K562 (cell line): ENCODE measurements around the gene ATP1A3. TPM values are rescaled to one million over a fixed set of nuclear protein-coding genes. Genes with fewer than 3 reads are reported as not detected.

ENCODE experiments used
- ATAC-seq: fragments of 200-7000 bp; cut with Tn5 transposase; 3 replicates; pipeline ENCODE4 v1.9.1; 2020; ENCODE audit warnings: moderate library complexity
- BruUV-seq: library from RNA; stranded (reverse); fragments of 400-500 nt; replicated peaks from 2 replicates; lab custom pipeline; 2021; lab: Mats Ljungman, UMichigan
- CTCF ChIA-PET: fragments of 300-600 bp; formaldehyde crosslinking; extraction: SDS; loops from one replicate; lab custom pipeline; 2021; ENCODE audit warnings: low intra/inter-chr PET ratio; lab: Yijun Ruan, JAX
- POLR2A ChIA-PET: fragments of 300-600, 350-650 bp; sonication (Branson Sonifier 250); formaldehyde crosslinking; extraction: SDS; loops from one replicate; lab custom pipeline; 2021; ENCODE audit warnings: antibody characterized with exemption, inconsistent platforms; lab: Yijun Ruan, JAX
- DNase-seq, 4 experiments: peaks; one replicate each; pipeline versions ENCODE4 v3.0.0 to v3.0.0-alpha.2; 2011 to 2018; ENCODE audit warnings: low spot score in 3 of 4, mixed read lengths in 3 of 4; ENCODE audit errors: extremely low read depth in 1 of 4
- FAIRE-seq: peaks from 2 replicates; lab custom pipeline; 2011; peaks lifted over from hg19 to GRCh38; lab: Jason Lieb, UNC
- H2AFZ ChIP-seq: 2 replicates; pipeline ENCODE4 v1.6.0; 2011; ENCODE audit warnings: low read depth, low read length, control low read depth, inconsistent platforms
- H3K27ac ChIP-seq: fragments of 200-600 bp; 3 replicates; pipeline ENCODE4 v1.8.0; 2011; ENCODE audit warnings: low read depth, mild to moderate bottlenecking, control low read depth, inconsistent platforms, low read length, moderate library complexity, mixed read lengths; ENCODE audit errors: extremely low read depth
- H3K27me3 ChIP-seq, 2 experiments: fragments of 300-600 bp in 1 of 2; 2 replicates in 1 of 2; 3 replicates in 1 of 2; pipeline versions ENCODE4 v1.6.0 to v1.8.0; 2011; ENCODE audit warnings: inconsistent platforms in 2 of 2, low read length in 2 of 2, mild to moderate bottlenecking in 1 of 2, mixed read lengths in 1 of 2, moderate library complexity in 1 of 2; ENCODE audit not compliant: control insufficient read depth in 2 of 2, insufficient read depth in 2 of 2
- H3K36me3 ChIP-seq: fragments of 300-600 bp; 3 replicates; pipeline ENCODE4 v1.8.0; 2011; ENCODE audit warnings: mild to moderate bottlenecking, low read length, inconsistent platforms; ENCODE audit not compliant: control insufficient read depth, insufficient read depth
- H3K4me1 ChIP-seq, 2 experiments: fragments of 200-600 bp in 1 of 2; replicated peaks in 1 of 2; 2 replicates in 1 of 2; 3 replicates in 1 of 2; pipeline versions ENCODE4 v1.5.1 to v1.8.0; 2011; ENCODE audit warnings: inconsistent platforms in 2 of 2, low read length in 2 of 2, mild to moderate bottlenecking in 1 of 2, mixed read lengths in 1 of 2, moderate library complexity in 1 of 2; ENCODE audit not compliant: control insufficient read depth in 2 of 2, insufficient read depth in 2 of 2
- H3K4me2 ChIP-seq: 2 replicates; pipeline ENCODE4 v1.6.1; 2011; ENCODE audit warnings: low read length, control low read depth, inconsistent platforms, mixed read lengths; ENCODE audit not compliant: insufficient read depth
- H3K4me3 ChIP-seq: fragments of 200-600 bp; sonication (generic), shearing (Covaris generic); 2 replicates; pipeline ENCODE4 v1.5.1; 2016; ENCODE audit warnings: control low read depth, inconsistent platforms
- H3K79me2 ChIP-seq: fragments of 200-600 bp; 3 replicates; pipeline ENCODE4 v1.8.0; 2011; ENCODE audit warnings: low read length, inconsistent platforms; ENCODE audit not compliant: control insufficient read depth, insufficient read depth
- H3K9ac ChIP-seq, 2 experiments: 2 replicates each; pipeline versions ENCODE4 v1.6.0 to v1.6.1; 2011; ENCODE audit warnings: low read depth in 2 of 2, low read length in 2 of 2, control low read depth in 1 of 2, inconsistent platforms in 1 of 2, mild to moderate bottlenecking in 1 of 2, mixed read lengths in 1 of 2; ENCODE audit not compliant: insufficient read depth in 1 of 2
- H3K9me1 ChIP-seq: one replicate; pipeline ENCODE4 v1.6.0; 2011; ENCODE audit warnings: inconsistent platforms, mild to moderate bottlenecking, low read length, moderate library complexity; ENCODE audit not compliant: control insufficient read depth, insufficient read depth
- H3K9me3 ChIP-seq: replicated peaks from 2 replicates; pipeline ENCODE4 v1.5.1; 2011; ENCODE audit warnings: low read depth, low read length, inconsistent platforms; ENCODE audit not compliant: control insufficient read depth, insufficient read depth
- H4K20me1 ChIP-seq: replicated peaks from 2 replicates; pipeline ENCODE4 v1.6.1; 2011; ENCODE audit warnings: low read length, inconsistent platforms, mixed read lengths; ENCODE audit not compliant: control insufficient read depth, insufficient read depth
- BDP1 ChIP-seq: IDR thresholded peaks from 3 replicates; pipeline ENCODE4 v1.6.1; 2011; ENCODE audit not compliant: insufficient read length, insufficient read depth
- BRD9 ChIP-seq: fragments of 450-650 bp; IDR thresholded peaks from 2 replicates; pipeline ENCODE4 v1.6.1; 2018; ENCODE audit warnings: low read depth; ENCODE audit not compliant: partially characterized antibody
- BRF1 ChIP-seq: IDR thresholded peaks from 3 replicates; pipeline ENCODE4 v1.6.1; 2011; ENCODE audit warnings: borderline replicate concordance, mild to moderate bottlenecking; ENCODE audit not compliant: insufficient read length; ENCODE audit errors: extremely low read depth
- GABPB1 ChIP-seq: sonication (generic); formaldehyde crosslinking; IDR thresholded peaks from 2 replicates; pipeline ENCODE4 v1.8.0; 2022; ENCODE audit warnings: mild to moderate bottlenecking, missing genetic modification reagents
- GATAD2B ChIP-seq: fragments of 450-650 bp; IDR thresholded peaks from 2 replicates; pipeline ENCODE4 v1.6.1; 2017; ENCODE audit warnings: mild to moderate bottlenecking, borderline replicate concordance
- HDAC3 ChIP-seq: fragments of 450-650 bp; IDR thresholded peaks from 2 replicates; pipeline ENCODE4 v1.6.1; 2018; ENCODE audit warnings: borderline replicate concordance, mild to moderate bottlenecking, moderate library complexity; ENCODE audit not compliant: partially characterized antibody
- HMG20B ChIP-seq: fragments of 250-450 bp; sonication (Bioruptor Pico); IDR thresholded peaks from 2 replicates; pipeline ENCODE4 v1.5.0; 2021; ENCODE audit warnings: mild to moderate bottlenecking
- RBFOX2 ChIP-seq: fragments of 200-400 bp; formaldehyde crosslinking; IDR thresholded peaks from 2 replicates; pipeline ENCODE4 v1.6.1; 2017; ENCODE audit warnings: low read depth, mild to moderate bottlenecking, low read length, moderate library complexity
- SAFB2 ChIP-seq: fragments of 200-400 bp; formaldehyde crosslinking; IDR thresholded peaks from 2 replicates; pipeline ENCODE4 v1.6.1; 2018; ENCODE audit warnings: borderline replicate concordance, low read length, low read depth, moderate library complexity; ENCODE audit not compliant: severe bottlenecking
- SREBF2 ChIP-seq: sonication (generic); formaldehyde crosslinking; IDR thresholded peaks from 2 replicates; pipeline ENCODE4 v1.4.0; 2020; ENCODE audit warnings: mild to moderate bottlenecking, missing genetic modification reagents
- XRCC5 ChIP-seq: fragments of 200-400 bp; formaldehyde crosslinking; IDR thresholded peaks from 2 replicates; pipeline ENCODE4 v1.6.1; 2017; ENCODE audit warnings: low read depth, mild to moderate bottlenecking, low read length
- ZFPM2 ChIP-seq: fragments of 250-450 bp; sonication (Bioruptor Pico); IDR thresholded peaks from 2 replicates; pipeline ENCODE4 v1.5.1; 2022; ENCODE audit warnings: mild to moderate bottlenecking
- ZNF354B ChIP-seq: fragments of 250-450 bp; sonication (Bioruptor Pico); IDR thresholded peaks from 2 replicates; pipeline ENCODE4 v1.4.0; 2020
- ZNF511 ChIP-seq: sonication (generic); formaldehyde crosslinking; IDR thresholded peaks from 2 replicates; pipeline ENCODE4 v1.8.0; 2022; ENCODE audit warnings: mild to moderate bottlenecking, missing genetic modification reagents
- in situ Hi-C: fragments of 300-500 bp; cut with MboI; formaldehyde crosslinking; loops from 4 replicates; pipeline ENCODE4 v1.15.0; 2018; ENCODE audit warnings: inconsistent platforms, mixed read lengths
- intact Hi-C: fragments of 100-400 bp; cut with micrococcal nuclease; formaldehyde crosslinking; loops from 2 replicates; pipeline ENCODE4 v1.14.2; 2022
- polyA plus RNA-seq, 8 experiments: library from polyadenylated mRNA; depleted of rRNA in 4 of 8; stranded (reverse) in 5 of 8; unstranded in 3 of 8; fragments of >200 nt; fragmentation: Nextera tagmentation in 2 of 8; fragmentation: Illumina TruSeq in 1 of 8; extraction: Ambion mirVana in 2 of 8; extraction: Trizol in 1 of 8; gene quantifications; 2 replicates each; pipeline versions ENCODE4 v1.2.1 to v1.2.3, GENCODE V29; 2011 to 2014; ENCODE audit warnings: inconsistent platforms in 1 of 8, missing spikeins in 1 of 8
- total RNA-seq, 7 experiments: library from RNA; depleted of rRNA in 6 of 7; stranded (reverse); fragments of >200 nt in 6 of 7; fragmentation: Illumina TruSeq in 2 of 7; extraction: Trizol in 2 of 7; gene quantifications; 2 replicates each; pipeline versions ENCODE4 v1.2.1 to v1.2.3, GENCODE V29; 2011 to 2021; ENCODE audit warnings: low replicate concordance in 1 of 7
- TF ChIP-seq, protein P1 (sequence below): fragments of 450-650 bp; IDR thresholded peaks from 2 replicates; pipeline ENCODE4 v1.6.1; 2017; ENCODE audit warnings: antibody characterized with exemption, mild to moderate bottlenecking

ATP1A3 gene
- total and polyA plus RNA-seq, 9 of the 15 experiments (the other 6 are each of a cell fraction or from before 2014, with no cell fraction given), result 0.03 to 1.0 (median 0.17) TPM; not detected in 3

- ATAC-seq, result no peak
- BruUV-seq, result no TSS peak
These were observed 46.0 kb upstream of the ATP1A3 start for GRCh38 chr19:42040031-42040430.

More at GRCh38 chr19:42040031-42040430, 46.0 kb upstream of the ATP1A3 start:
- Histone ChIP-seq H3K9ac (no peak overlapping the region), H4K20me1 (0 out of 2 replicates have a peak, but pooled peaks cover 2% of the 10 kb centered on the region), H3K27me3 (peaks cover 25 to 45% of the 10 kb centered on the region in 2 experiments; a peak in 4 of 5 replicates), H3K4me3 (no peak overlapping the region), H3K36me3 (no peaks in the 10 kb centered on the region), H3K9me3 (no peaks in the 10 kb centered on the region), H3K4me1 (peaks cover 0 to 6% of the 10 kb centered on the region in 2 experiments; a peak in 1 of 5 replicates), H3K27ac (no peak overlapping the region), H3K9me1 (no peaks in the 10 kb centered on the region), H3K79me2 (no peaks in the 10 kb centered on the region), H3K4me2 (no peak overlapping the region), H2AFZ (no peak overlapping the region)
- no peak for FAIRE-seq
- intact Hi-C loops, result no loop called here
- TF ChIP-seq GATAD2B (no peak), HDAC3 (no peak), RBFOX2 (no peak), ZNF354B (CRISPR knock-in tag) (no peak), XRCC5 (no peak), ZFPM2 (CRISPR knock-in tag) (no peak), GABPB1 (CRISPR knock-in tag) (no peak), HMG20B (CRISPR knock-in tag) (no peak), SREBF2 (CRISPR knock-in tag) (no peak), BRF1 (no peak), SAFB2 (no peak), BRD9 (no peak), ZNF511 (CRISPR knock-in tag) (no peak), BDP1 (no peak)
- TF ChIP-seq, protein P1, sequence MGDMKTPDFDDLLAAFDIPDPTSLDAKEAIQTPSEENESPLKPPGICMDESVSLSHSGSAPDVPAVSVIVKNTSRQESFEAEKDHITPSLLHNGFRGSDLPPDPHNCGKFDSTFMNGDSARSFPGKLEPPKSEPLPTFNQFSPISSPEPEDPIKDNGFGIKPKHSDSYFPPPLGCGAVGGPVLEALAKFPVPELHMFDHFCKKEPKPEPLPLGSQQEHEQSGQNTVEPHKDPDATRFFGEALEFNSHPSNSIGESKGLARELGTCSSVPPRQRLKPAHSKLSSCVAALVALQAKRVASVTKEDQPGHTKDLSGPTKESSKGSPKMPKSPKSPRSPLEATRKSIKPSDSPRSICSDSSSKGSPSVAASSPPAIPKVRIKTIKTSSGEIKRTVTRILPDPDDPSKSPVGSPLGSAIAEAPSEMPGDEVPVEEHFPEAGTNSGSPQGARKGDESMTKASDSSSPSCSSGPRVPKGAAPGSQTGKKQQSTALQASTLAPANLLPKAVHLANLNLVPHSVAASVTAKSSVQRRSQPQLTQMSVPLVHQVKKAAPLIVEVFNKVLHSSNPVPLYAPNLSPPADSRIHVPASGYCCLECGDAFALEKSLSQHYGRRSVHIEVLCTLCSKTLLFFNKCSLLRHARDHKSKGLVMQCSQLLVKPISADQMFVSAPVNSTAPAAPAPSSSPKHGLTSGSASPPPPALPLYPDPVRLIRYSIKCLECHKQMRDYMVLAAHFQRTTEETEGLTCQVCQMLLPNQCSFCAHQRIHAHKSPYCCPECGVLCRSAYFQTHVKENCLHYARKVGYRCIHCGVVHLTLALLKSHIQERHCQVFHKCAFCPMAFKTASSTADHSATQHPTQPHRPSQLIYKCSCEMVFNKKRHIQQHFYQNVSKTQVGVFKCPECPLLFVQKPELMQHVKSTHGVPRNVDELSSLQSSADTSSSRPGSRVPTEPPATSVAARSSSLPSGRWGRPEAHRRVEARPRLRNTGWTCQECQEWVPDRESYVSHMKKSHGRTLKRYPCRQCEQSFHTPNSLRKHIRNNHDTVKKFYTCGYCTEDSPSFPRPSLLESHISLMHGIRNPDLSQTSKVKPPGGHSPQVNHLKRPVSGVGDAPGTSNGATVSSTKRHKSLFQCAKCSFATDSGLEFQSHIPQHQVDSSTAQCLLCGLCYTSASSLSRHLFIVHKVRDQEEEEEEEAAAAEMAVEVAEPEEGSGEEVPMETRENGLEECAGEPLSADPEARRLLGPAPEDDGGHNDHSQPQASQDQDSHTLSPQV, result no peak
- POLR2A ChIA-PET, result interaction anchor here (0.6 to 1.2 kb wide), 2 partner anchors 106 to 129 kb away, joined by 3 read pairs; no protein-coding TSS in a partner anchor
- in situ Hi-C loops, result no loop called here
- DNase-seq, result no peak
- CTCF ChIA-PET, result interaction anchor here (0.6 kb wide), 1 partner anchor 50 kb away, joined by 5 read pairs; no protein-coding TSS in a partner anchor
